Gastroesophageal sphincter (tissue), 4 donors: ENCODE data around the gene COL20A1. TPM values are rescaled to one million over a fixed set of nuclear protein-coding genes. Genes with fewer than 3 reads are reported as not detected.

Source experiments
- ATAC-seq: fragments of 150-250 bp; one replicate; pipeline ENCODE4 v1.9.1; 2016; ENCODE audit warnings: mild to moderate bottlenecking, moderate library complexity
- H3K27ac ChIP-seq, 4 donors: fragments of 200-600 bp; sonication (generic) in 3 of 4; 1 replicate in 3 of 4; 2 replicates in 1 of 4; pipeline ENCODE4 v1.5.1; 2016 to 2019
- H3K27me3 ChIP-seq: fragments of 200-600 bp; sonication (generic); one replicate; pipeline ENCODE4 v1.5.1; 2019
- H3K36me3 ChIP-seq, 2 donors: fragments of 200-600 bp; sonication (generic); one replicate each; pipeline ENCODE4 v1.5.1; 2019; ENCODE audit warnings: control low read depth in 1 of 2
- H3K4me1 ChIP-seq, 3 donors: fragments of 200-600 bp; sonication (generic); 1 replicate in 2 of 3; 2 replicates in 1 of 3; pipeline ENCODE4 v1.5.1; 2016 to 2019; ENCODE audit warnings: control low read depth in 2 of 3
- H3K4me3 ChIP-seq, 2 donors: fragments of 200-600 bp; sonication (generic); one replicate each; pipeline ENCODE4 v1.5.1; 2019; ENCODE audit warnings: mild to moderate bottlenecking in 1 of 2, moderate library complexity in 1 of 2
- H3K9me3 ChIP-seq, 3 donors: fragments of 200-600 bp; sonication (generic); one replicate each; pipeline ENCODE4 v1.5.1; 2017 to 2019; ENCODE audit warnings: control low read depth in 2 of 3
- CTCF ChIP-seq, 4 experiments: fragments of 200-600 bp in 2 of 4; fragments of 450-650 bp in 2 of 4; sonication (generic) in 1 of 4; IDR thresholded peaks; one replicate each; pipeline ENCODE4 v1.5.1; 2017 to 2019; ENCODE audit warnings: antibody characterized with exemption in 4 of 4, mild to moderate bottlenecking in 2 of 4, moderate library complexity in 2 of 4
- EP300 ChIP-seq: sonication (generic); formaldehyde crosslinking; IDR thresholded peaks from one replicate; pipeline ENCODE4 v1.6.1; 2017; ENCODE audit warnings: antibody characterized with exemption, mild to moderate bottlenecking
- POLR2A ChIP-seq, 2 donors: fragments of 450-650 bp; IDR thresholded peaks; one replicate each; pipeline ENCODE4 v1.6.1; 2017; ENCODE audit warnings: antibody characterized with exemption in 2 of 2, mild to moderate bottlenecking in 2 of 2, moderate library complexity in 1 of 2
- POLR2AphosphoS5 ChIP-seq: sonication (generic); formaldehyde crosslinking; IDR thresholded peaks from one replicate; pipeline ENCODE4 v1.6.1; 2017; ENCODE audit warnings: antibody characterized with exemption
- WGBS, 2 donors: methylation state at CpG; one replicate each; pipeline ENCODE4 v1.1.5; 2018; ENCODE audit warnings: low coverage in 1 of 2; 5-methylcytosine and 5-hydroxymethylcytosine counted together
- total RNA-seq, 4 donors: library from RNA; depleted of rRNA; stranded (reverse); fragments of >200 nt; gene quantifications; one replicate each; pipeline ENCODE4 v1.1.0, GENCODE V29; 2016

Gene COL20A1
- total RNA-seq, 4 donors from 2014 or later = not detected

GRCh38 chr20:63346131-63347080, 53.4 kb downstream of the COL20A1 start:
- H3K27me3 ChIP-seq = peaks cover 86% of the 10 kb centered on the region
- no peak for ATAC-seq
- WGBS, 2 donors = 60 to 89% methylated on average over 1 to 3 of the region's 50 CpGs

GRCh38 chr20:63347081-63347741, 54.2 kb downstream of the COL20A1 start:
- no peaks in the 10 kb centered on the region for H3K9me3 ChIP-seq
- H3K27ac ChIP-seq = no peak overlapping the region
- H3K4me1 ChIP-seq = peaks cover 0 to 25% (median 4%) of the 10 kb centered on the region in 3 donors
- no peak for ATAC-seq
- no peaks in the 10 kb centered on the region for H3K36me3 ChIP-seq
- TF ChIP-seq POLR2AphosphoS5 (no peak), CTCF (IDR thresholded peaks at IDR 0.05) (no peak), EP300 (no peak), POLR2A (IDR thresholded peaks at IDR 0.05) (no peak)
- peaks cover 86% of the 10 kb centered on the region for H3K27me3 ChIP-seq
- H3K4me3 ChIP-seq = no peak overlapping the region
- WGBS, 2 donors = no CpG with 5 or more reads among the region's 33 CpGs

More at GRCh38 chr20:63346131-63347080, 53.4 kb downstream of the COL20A1 start:
- Histone ChIP-seq H3K36me3 (no peaks in the 10 kb centered on the region), H3K27ac (no peak overlapping the region), H3K9me3 (no peaks in the 10 kb centered on the region), H3K4me1 (peaks cover 0 to 21% (median 4%) of the 10 kb centered on the region in 3 donors), H3K4me3 (no peak overlapping the region)
- TF ChIP-seq CTCF (IDR thresholded peaks at IDR 0.05) = no peak
- no peak for TF ChIP-seq POLR2A (IDR thresholded peaks at IDR 0.05)

GRCh38 chr20:63347950-63348827, 55.2 kb downstream of the COL20A1 start:
- Histone ChIP-seq H3K9me3 (no peaks in the 10 kb centered on the region), H3K36me3 (no peaks in the 10 kb centered on the region), H3K27me3 (peaks cover 86% of the 10 kb centered on the region), H3K27ac (no peak overlapping the region), H3K4me3 (no peak overlapping the region), H3K4me1 (peaks cover 0 to 34% (median 4%) of the 10 kb centered on the region in 3 donors)
- no peak for ATAC-seq
- 73 to 75% methylated on average over 2 to 8 of the region's 46 CpGs for WGBS, 2 donors
- no peak for TF ChIP-seq EP300
- no peak for TF ChIP-seq CTCF (IDR thresholded peaks at IDR 0.05)
- TF ChIP-seq POLR2AphosphoS5 = no peak
- no peak for TF ChIP-seq POLR2A (IDR thresholded peaks at IDR 0.05)

- Histone ChIP-seq H3K4me3 (no peak overlapping the region), H3K4me1 (peaks cover 0 to 34% (median 4%) of the 10 kb centered on the region in 3 donors), H3K27ac (no peak overlapping the region), H3K27me3 (peaks cover 82% of the 10 kb centered on the region), H3K36me3 (no peaks in the 10 kb centered on the region), H3K9me3 (no peaks in the 10 kb centered on the region)
- ATAC-seq = no peak
- WGBS, 2 donors = no CpG with 5 or more reads among the region's 29 CpGs
- no peak for TF ChIP-seq EP300
Measured at GRCh38 chr20:63348828-63349515, 56.0 kb downstream of the COL20A1 start.
